ENCODE data around the gene CAV1. TPM values are rescaled to one million over a fixed set of nuclear protein-coding genes. Genes with fewer than 3 reads are reported as not detected.

The CAV1 gene
- total RNA-seq, 1 experiment from 2014 or later = not detected

Small RNAs within 50 kb of the gene (small RNA-seq; reads per million reads assigned to genes)
- gene AC006159.2 = not detected

Other genes with a start within 250 kb of the CAV1 start
- 1.2 TPM in 1 of 2 replicates, not detected in the other for gene CAV2, start 25.3 kb upstream of the CAV1 start, total RNA-seq (2014; rRNA removed; shearing (Covaris generic); ENCODE audit: low replicate concordance)
- gene MET, start 147.2 kb downstream of the CAV1 start, total RNA-seq (2014; rRNA removed; shearing (Covaris generic); ENCODE audit: low replicate concordance) = 118 and 158 TPM in 2 replicates